ENCODE measurements around the gene CASP7.

GRCh38 chr10:113689057-113689456 is 9.3 kb downstream of the CASP7 start:
- TF ChIP-seq CTCF (IDR thresholded peaks at IDR 0.05; ENCODE audit: poor library complexity, severe bottlenecking) (no peak), EZH2 (IDR thresholded peaks at IDR 0.05; ENCODE audit: borderline replicate concordance, insufficient read depth, low read length, poor library complexity, severe bottlenecking) (no peak), RAD21 (conservative IDR thresholded peaks at IDR 0.05) (no peak), POLR2AphosphoS5 (IDR thresholded peaks at IDR 0.05) (no peak), EP300 (conservative IDR thresholded peaks at IDR 0.05; ENCODE audit: poor library complexity, severe bottlenecking) (no peak), REST (IDR thresholded peaks at IDR 0.05; ENCODE audit: borderline replicate concordance) (no peak), MXI1 (conservative IDR thresholded peaks at IDR 0.05; ENCODE audit: poor library complexity, severe bottlenecking) (no peak)
